DOHH2 (cell line): ENCODE results near the gene PRRT1.
"Not testable (repeated sequence)": the region's sequence is repeated elsewhere in the genome, so short reads cannot be mapped to it uniquely, and the experiment has no call there.

Source experiments
- CTCF ChIP-seq: fragments of 200-600 bp; sonication (generic); IDR thresholded peaks from one replicate; pipeline ENCODE4 v1.5.1; 2014; ENCODE audit warnings: antibody characterized with exemption, mild to moderate bottlenecking, low read depth, low read length; ENCODE audit not compliant: poor library complexity, severe bottlenecking
- EZH2phosphoT487 ChIP-seq: fragments of 200-600 bp; sonication (generic); IDR thresholded peaks from 2 replicates; pipeline ENCODE4 v1.6.1; 2017; ENCODE audit warnings: borderline replicate concordance, mild to moderate bottlenecking, antibody characterized with exemption, low read length, moderate library complexity, mixed read lengths

DNA sequence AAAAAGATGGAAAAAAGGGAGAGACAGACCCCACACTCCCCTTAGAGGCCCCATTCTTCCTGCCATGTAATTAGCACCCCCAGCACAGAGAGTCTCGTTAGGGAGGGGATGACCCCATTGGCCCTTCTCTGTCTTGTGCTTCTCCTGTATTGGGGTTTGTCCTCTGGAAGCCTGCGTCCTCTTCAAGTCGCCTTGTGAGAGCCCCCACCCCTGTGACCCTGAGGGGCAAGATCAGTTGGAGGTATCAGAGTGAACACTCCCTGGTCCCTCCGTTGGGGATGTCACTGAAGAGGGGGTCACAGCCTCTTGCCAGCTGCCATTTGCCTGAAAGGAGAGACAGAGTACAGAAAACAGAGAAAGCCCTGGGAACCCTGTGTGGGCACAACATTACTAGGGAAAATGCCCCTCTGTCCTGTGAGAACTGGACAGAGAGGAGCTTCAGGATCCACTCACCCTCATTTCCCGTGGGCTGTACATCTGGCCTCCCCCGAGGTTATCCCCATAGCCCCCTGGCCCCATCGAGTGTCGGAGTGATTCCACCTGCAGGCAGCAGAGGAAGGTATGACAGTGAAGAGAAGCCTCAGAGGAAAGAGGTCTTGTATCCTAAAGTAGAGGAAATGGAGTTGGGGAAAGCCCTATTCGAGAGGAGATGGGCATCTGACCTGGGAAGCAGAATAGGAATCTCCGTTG, 34.6 kb upstream of the PRRT1 start:
- not testable (repeated sequence) for TF ChIP-seq CTCF, EZH2phosphoT487
